HL-60/S4 treated with phorbol 12-myristate 13-acetate at 8.2 ng/mL for 4 days and 3 days (cell line): ENCODE results near the gene ZGLP1.
"Not testable (repeated sequence)": the region's sequence is repeated elsewhere in the genome, so short reads cannot be mapped to it uniquely, and the experiment has no call there.

Source experiments
- in situ Hi-C: fragments of 300-500 bp; cut with MboI; formaldehyde crosslinking; loops from 2 replicates; pipeline ENCODE4 v1.15.0; 2022; ENCODE audit warnings: low sequenced_read_pairs

The ZGLP1 gene

DNA sequence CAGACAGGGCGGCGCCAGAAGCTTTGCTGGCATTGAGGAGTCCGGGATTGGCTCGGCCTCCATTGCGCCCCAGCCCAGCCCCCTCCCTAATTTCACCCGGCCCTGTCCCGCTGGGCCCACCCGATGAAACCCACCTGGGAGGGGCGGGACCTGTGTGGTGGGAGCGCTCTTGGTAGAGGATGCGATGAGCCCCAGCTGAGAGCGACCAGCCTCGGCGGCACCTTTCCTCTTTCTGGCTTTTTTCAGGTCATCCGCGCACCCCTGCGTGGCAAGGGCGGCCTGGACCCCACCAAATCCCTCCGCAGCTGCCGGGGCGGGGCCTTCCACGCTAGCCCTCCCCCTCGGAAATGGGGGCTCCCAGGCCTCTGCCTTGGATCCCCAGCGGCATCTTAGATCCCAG, at the start of gene ZGLP1:
Gene ZGLP1 (minus strand): TSS at position 393 of the 400 bp plus-strand sequence.
- in situ Hi-C loops = no loop called here

DNA sequence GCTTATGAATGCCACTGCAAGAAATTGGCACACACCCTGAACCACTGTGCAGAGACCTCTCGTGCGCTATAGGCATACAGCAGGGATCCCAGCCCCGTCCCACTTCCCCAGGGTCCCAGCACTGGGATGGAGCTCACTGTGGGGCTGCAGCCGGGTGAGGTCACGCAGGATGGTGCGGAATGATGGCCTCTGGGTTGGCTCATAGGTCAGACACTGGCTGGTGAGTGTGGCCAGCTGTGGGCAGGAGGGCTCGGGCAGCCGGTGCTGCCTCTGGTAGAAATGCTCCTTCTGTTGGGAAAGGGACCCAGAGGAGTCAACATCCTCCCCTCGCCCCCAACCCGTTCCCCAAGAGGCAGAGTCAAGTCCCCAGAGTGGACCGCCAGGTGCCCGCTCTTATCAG, 46.8 kb upstream of the ZGLP1 start:
- in situ Hi-C loops = no loop called here

DNA sequence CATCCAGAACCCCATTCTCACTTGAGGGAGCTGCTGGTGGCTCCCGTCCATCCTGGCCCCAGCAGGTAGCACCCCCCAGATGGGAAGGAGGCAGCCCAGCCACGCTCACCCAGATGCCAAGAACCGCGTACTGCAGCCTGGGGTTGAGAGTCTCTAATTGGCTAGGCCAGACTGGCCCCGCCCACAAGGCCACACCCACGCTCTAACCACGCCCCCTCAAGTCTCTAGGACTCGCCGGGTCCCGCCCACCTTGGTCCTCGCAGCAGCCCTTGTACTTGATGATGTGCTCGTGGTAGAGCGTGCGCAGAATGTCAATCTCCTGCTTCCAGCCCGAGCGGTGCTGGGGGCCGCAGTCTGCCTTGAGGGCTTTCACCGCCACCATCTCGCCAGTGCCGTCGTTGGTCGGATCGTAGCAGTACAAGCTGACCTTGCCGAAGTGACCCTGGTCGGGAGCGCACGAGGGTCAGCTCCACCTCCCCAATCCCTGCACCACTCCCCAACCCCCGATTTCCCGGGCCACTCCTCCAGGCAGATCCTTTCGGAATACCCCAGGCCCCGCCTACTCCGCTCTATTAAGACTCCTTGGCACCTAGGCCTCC, 44.3 kb upstream of the ZGLP1 start:
- in situ Hi-C loops = no loop called here

DNA sequence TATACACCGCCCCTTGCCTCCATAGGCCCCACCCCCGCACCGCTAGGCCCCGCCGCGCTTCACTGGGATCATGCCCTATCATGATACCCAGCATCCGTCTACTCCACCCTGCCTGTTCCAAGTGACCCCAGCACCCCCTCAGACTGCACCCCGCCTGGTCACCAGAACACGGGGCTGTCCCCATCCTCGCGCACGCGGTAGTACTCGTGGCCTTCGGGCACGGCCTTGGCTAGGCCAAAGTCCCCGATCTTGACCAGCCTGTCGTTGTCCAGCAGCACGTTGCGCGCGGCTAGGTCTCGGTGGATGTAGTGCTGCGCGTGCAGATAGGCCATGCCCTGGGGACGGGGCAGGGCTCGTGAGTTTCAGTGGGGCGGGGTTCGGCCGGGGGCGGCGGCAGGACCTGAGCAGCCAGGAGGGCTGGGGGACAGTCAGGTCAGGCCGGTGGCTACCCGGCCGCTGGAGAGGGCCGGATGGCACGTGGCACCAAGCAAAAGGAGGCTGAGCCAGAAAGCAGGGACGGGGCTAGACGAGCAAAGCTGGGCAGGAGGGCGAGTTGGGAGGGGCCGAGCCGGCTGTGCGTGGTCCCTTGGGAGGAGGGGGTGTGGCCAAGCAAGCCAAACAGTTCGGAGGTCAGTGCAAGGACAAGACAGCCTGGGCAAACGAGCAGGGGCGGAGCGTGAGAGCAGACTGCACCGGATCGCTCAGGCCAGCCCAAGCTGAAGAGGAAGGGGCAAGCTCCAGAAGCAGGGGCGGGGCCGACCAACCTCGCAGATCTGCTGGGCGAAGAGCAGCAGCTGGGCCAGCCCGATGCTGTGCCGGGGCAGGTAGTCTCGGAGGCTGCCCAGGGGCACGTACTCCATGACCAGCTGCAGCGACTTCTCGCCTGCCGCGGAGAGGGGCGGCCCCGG, 43.4 kb upstream of the ZGLP1 start:
- in situ Hi-C loops = no loop called here

DNA sequence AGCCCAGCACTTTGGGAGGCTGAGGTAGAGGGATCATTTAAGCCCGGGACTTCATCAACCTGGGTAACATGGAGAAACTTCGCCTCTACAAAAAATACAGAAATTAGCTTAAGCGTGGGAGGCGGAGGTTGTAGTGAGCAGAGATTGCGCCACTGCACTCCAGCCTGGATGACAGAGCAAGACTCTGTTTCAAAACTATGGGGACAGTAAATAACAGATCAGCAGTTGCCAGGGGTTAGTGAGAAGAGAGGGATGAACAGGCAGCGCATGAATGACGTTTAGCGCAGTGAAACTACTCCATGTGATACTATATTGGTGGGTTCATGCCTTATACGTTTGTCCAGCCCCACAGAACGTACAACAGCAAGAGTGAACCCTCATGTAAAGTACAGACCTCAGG, 36.9 kb upstream of the ZGLP1 start:
- in situ Hi-C loops = no loop called here

DNA sequence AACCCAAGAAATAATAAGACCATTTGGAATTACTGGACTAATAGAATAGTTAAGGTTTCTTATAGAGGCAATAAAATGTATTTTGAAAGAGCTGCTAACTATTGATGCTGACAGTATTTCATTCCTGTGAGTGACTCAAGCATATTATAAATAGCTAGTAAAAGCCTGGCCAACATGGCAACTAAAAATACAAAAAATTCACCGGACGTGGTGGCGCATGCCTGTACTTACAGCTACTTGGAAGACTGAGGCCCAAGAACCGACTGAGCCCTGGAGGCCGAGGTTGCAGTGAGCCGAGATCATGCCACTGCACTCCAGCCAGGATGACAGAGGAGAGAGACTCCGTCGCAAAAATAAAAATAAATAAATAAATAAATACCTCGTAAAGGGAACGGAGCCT, 35.2 kb upstream of the ZGLP1 start:
- in situ Hi-C loops = no loop called here

DNA sequence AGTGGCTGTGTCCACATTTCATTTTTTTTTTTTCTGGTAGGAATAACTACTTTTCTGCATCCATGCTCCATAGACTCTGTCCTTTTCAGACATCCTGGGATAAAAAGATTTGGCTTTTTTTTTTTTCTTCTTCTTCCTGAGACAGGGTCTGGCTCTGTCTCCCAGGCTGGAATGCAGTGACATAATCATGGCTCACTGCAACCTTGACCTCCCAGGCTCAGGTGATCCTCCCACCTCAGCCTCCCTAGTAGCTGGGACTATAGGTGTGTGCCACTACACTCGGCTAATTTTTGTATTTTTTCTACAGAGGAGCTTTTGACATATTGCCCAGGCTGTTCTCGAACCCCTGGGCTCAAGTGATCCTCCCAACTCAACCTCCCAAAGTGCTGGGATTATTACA, 33.9 kb upstream of the ZGLP1 start:
- in situ Hi-C loops = no loop called here

DNA sequence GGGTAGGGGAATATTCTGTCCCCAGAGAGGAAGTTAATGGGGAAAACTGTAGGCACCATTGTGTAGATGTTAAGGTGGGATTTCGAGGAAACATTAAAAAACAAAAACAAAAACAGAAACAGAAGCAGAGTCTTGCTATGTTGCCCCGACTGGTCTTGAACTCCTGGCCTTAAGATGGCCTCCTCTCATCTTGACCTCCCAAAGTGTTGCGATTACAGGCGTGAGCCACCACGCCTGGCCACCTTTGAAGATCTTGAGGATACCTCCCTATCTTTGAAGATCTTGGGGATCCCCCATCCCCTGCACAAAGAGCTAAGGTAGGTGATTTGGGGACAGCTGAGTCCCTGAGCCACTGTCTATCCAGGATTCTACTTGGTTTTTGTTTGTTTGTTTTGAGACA, 30.4 kb upstream of the ZGLP1 start:
- in situ Hi-C loops = no loop called here

DNA sequence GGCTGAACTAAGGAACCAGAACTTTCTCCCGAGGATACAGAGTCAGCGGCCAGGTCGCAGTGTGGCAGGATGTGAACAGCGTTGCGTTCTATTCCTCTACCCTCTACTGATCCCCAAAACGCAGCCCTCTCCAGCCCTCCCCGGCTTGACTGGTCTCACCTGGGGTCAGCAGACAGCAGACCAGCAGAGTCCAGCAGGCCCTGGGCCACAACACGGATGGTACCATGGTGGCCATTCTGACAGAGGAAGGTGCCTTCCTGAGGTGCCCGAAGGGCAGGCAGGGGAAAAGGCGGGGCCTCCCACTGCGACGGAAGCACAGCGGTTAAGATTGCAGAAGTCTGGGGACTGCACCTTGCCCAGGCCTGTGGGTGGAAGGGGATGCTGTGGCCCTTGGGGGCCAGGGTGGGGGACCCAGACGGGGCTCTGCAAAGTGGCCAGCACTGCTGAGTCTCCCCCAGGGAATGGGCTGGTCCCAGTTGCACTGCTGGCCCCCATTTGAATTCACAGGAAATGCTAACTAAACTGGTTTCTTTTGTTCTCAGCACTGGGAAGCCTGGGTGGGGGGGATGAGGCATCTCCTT, 29.9 kb upstream of the ZGLP1 start, which contains the start of gene ICAM3:
Gene ICAM3 (minus strand): TSS at position 245 of the 581 bp plus-strand sequence. CDS start 10 bp downstream, at position 235.
- in situ Hi-C loops = no loop called here

DNA sequence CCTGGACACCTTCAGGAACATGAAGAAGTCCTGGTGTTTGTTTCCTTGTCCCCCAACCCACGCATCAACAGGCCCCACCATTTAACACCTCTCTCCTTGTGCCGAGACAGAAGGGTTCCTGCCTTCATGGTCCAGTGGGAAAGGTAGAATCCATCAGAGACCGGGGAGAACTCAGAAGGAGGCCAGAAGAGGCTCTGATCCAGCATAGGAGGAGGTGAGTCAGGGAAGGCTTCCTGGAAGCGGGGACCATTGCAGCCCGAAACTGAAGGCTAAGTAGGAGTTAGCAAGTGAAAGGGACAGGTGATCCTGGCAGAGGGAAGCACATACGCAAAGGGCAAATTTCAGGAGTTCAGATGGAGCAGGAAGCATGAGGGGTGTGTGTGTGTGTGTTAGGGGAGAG, 29.3 kb upstream of the ZGLP1 start:
- in situ Hi-C loops = no loop called here

DNA sequence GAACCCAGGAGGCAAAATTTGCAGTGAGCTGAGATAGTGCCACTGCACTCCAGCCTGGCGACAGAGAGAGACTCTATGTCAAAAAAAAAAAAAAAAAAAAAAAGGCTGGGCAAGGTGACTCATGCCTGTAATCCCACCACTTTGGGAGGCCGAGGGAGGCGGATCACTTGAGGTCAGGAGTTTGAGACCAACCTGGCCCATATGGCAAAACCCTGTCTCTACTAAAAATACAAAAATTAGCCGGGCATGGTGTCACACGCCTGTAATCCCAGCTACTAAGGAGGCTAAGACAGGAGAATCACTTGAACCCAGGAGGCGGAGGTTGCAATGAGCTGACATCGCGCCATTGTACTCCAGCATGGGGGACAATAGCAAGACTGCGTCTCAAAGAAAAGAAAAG, 27.1 kb upstream of the ZGLP1 start:
- in situ Hi-C loops = not testable (repeated sequence)

DNA sequence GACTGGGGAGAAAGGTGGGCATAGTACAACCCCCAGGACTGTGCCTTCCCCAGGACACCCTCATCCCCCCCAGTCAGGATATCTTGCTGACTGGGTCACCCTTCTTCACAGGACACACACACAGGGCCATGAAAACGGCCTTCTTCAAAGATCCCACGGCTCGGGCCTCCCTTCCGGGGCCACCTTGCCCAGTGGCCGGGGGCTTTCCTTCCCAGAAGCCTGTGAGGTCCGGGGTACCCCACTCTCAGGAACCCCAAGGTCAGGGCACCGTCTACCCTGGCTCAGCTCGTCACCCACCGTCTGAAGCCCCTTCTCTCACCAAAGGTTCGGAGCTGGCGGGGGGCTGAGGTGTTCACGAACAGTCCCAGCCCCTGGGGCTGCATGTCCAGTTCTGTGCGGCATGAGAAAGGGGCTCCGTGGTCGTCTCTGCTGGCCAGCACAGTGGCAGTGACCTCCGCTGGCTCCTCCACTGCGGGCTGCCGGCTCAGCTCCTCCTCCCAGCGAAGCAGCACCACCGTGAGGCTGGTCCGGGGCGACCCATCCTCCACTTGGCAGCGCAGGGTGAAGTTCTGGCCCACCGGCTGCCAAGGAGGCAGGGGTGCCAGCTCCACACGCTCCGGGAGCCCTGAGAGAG, 25.9 kb upstream of the ZGLP1 start:
- in situ Hi-C loops = no loop called here

DNA sequence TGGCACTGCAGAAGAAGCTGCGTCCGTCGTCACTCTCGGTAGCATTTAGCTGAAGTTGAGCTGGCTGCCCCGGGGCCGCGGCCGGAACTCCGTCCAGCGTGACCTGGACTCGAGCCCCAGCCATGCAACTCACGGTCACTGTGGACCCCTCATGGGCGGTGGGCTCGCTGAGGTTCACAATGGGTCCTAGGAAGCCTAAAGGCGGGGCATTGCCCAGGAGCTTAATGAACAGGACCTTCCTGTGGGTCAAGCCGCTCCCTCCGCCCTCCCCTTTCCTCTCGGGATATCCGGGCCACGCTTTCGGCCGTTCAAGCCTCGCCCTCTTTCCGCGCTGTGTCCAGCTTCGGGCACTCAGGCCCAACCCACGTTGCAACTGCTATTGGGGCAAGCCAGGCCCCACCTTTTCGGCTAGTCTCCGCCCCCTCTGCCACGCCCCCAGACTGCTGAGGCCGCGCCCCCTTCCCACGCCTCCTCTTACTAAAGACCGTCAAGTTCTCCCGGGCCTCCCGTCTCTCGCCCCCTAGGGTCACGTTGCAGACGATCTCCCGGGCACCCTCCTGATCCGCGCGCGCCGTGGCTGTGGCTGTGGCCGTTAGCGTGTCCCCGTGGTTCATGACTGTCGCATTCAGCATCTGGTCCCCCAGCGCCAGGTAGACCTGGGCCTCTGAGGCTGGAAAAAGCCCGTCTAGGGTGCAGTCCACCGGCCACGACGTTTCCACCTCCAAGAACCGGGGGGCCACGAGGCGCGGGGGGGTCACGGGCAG, 25.2 kb upstream of the ZGLP1 start:
- in situ Hi-C loops = no loop called here

DNA sequence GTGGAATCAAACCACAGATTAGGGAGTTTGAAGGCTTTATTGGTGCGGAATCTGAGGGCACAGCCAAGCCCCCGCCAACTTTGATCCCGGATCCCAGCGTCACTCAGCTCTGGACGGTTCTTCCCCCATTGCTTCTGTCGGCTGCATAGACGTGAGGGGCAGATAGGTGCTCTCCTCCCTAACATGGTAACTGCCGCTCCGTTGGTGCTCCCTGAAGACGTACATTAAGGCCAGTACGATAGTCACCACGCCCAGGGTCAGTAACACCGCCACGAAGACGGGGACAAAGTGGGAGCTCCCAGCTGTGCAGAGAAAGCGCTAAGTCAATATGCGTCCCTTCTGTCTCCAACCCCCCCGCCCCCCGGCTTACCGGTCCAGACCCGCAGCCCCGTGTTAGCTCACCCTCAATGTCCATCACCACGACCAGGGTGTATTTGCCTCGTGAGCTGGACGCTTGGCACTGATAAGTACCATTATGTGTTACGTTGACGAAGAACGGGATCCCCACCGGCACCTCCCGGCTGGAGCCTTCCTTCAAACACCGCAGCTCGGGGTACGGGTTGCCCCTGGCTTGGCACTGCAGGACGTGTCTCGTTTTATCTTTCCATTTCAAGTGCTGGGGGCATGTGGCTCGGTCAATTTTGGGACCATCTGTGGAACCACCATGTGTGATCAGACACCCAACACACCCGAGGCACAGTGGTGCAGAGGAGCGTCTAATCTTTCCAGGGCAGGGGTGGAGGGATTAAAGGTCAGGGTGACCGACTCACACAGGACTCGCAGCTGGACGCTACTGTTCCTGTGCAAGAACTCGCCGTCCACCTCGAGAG, 24.4 kb upstream of the ZGLP1 start:
- in situ Hi-C loops = no loop called here

DNA sequence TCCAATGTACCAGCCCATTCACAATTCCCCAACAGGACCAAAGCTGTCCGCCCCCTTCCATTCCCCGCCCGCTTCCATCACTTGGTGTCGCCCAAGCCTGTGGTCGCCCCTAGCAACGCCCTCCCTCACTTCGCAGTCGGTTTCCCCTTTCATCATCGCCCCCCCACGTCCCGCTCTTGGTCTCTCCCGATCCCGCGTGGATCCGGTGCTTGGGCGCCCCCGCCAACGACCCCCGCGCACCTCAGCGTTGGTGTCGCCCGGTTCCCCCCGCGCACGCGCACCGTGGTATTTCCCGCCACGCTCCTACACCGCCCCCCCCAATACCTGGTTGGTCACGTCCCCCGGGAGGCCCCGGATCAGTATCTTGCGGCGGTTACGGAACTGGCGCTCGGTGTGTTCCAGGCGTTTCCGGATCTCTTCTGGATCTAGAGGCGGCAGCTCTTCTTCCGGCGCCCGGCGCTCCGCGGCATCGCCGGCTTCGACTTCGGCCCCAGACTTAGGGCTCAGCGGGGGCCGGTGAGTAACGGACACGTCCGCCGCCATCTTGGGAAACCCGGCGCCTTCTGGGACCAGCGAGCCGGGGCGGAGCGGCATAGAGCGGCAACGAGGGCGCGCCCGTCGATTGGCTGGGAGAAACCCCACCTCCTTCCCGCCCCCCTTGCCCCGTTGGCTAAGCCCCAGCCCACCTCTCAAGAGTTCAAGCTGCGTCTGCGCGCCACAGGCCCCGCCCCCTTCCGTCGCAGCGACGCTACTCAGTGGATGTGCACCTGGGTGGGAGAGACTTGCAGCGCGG, 23.5 kb upstream of the ZGLP1 start, which contains the start of gene RAVER1:
Gene RAVER1 (minus strand): TSS at position 565 of the 793 bp plus-strand sequence. CDS start 22 bp downstream, at position 543.
- in situ Hi-C loops = no loop called here

DNA sequence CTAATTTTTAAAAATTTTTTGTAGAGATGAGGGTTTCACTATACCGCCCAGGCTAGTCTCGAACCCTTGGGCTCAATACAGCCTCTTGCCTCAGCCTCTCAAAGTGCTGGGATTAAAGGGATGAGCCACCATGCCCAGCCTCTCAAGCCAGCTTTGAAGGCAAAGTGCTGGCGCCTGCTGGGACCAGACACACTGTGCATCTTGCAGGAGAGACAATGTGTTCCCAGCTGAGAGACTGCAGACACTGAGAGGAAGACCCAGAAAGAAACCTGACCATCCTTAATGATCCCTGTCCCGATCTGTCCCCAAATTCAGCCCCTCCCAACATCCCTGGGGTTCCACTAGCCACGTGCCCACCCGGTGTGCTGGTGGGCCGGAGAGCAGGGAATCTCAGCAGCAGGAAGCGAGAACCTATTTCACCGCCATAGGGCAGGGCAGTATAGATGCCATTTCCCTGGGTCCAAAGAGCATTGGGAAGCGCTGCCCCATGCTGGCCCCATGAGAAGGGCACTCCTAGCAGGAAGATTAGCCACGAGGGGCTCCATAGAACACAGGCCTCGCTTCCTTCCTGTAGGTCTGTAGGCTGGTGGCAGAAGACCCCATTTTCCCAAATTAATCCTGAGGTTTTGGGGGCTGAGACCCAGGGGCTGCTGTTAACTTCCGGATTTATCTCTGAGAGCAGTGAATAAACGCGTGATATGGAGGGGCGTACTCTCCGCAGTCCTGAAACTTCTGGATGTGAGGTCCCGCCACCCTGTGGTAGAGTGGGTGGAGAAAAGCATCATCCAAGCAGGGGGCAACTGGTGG, 22.7 kb upstream of the ZGLP1 start:
- in situ Hi-C loops = no loop called here

DNA sequence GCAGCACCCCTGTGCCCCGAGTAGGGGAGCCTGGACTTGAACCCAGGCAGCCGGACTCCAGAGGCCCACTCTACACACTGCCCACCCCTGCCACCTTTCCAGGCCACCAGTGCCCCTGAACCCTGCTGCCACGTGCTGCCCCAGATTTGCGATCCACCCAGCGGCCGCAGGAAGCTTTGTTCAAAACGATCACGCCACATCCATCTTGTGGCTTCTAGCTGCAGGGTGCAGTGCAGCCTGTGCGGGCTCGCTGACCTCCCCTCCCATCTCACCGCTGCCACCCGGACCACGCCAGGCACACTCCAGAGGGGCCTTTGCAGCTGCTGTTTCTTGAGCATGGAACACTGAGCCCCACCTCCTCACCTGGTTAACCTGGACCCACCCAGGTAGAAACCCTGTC, 19.9 kb upstream of the ZGLP1 start:
- in situ Hi-C loops = no loop called here
